ENCODE data around the gene IGHMBP2. TPM values are rescaled to one million over a fixed set of nuclear protein-coding genes. Genes with fewer than 3 reads are reported as not detected.
A peak's percentile ranks its signal among the peaks of the same experiment; 100 is the strongest.

IGHMBP2 gene
- total RNA-seq, 2 experiments from 2014 or later = 24.1 to 24.9 TPM

- Mint-ChIP-seq H3K9me3 (no peaks in the 10 kb centered on the region), H3K27ac (no peak overlapping the region), H3K36me3 (ENCODE audit: low read depth) (peaks cover 19% of the 10 kb centered on the region), H3K4me3 (no peak overlapping the region), H3K4me1 (peaks cover 13% of the 10 kb centered on the region), H3K27me3 (no peaks in the 10 kb centered on the region)
- POLR2A ChIA-PET = no interaction called here
- CTCF ChIA-PET = no interaction called here
- no peak for DNase-seq
Measured at GRCh38 chr11:68897441-68897840, 6.2 kb upstream of the IGHMBP2 start.

- CTCF ChIA-PET = no interaction called here
- H3K4me1 Mint-ChIP-seq = peaks cover 42% of the 10 kb centered on the region
- no peaks in the 10 kb centered on the region for H3K9me3 Mint-ChIP-seq
- POLR2A ChIA-PET = no interaction called here
- H3K36me3 Mint-ChIP-seq (ENCODE audit: low read depth) = peaks cover 16% of the 10 kb centered on the region
- H3K27me3 Mint-ChIP-seq = no peaks in the 10 kb centered on the region
- H3K27ac Mint-ChIP-seq = no peak overlapping the region
- no peak for DNase-seq
- no peak overlapping the region for H3K4me3 Mint-ChIP-seq
Measured at GRCh38 chr11:68900835-68901381, 2.8 kb upstream of the IGHMBP2 start.

GRCh38 chr11:68904248-68904847 lies 657 bp downstream of the IGHMBP2 start:
- DNase-seq = peak; percentile 33
- POLR2A ChIA-PET = interaction anchor here (0.6 to 1.8 kb wide), 14 partner anchors 9 to 448 kb away, joined by 3 to 5 read pairs (median 3); no protein-coding TSS in a partner anchor
- H3K4me3 Mint-ChIP-seq = peak overlapping the region; percentile 99
- H3K27me3 Mint-ChIP-seq = no peaks in the 10 kb centered on the region
- H3K36me3 Mint-ChIP-seq (ENCODE audit: low read depth) = peaks cover 14% of the 10 kb centered on the region
- CTCF ChIA-PET = no interaction called here
- peaks cover 45% of the 10 kb centered on the region for H3K4me1 Mint-ChIP-seq
- no peaks in the 10 kb centered on the region for H3K9me3 Mint-ChIP-seq
- peak overlapping the region; percentile 88 for H3K27ac Mint-ChIP-seq

GRCh38 chr11:68905421-68906360 lies 2.0 kb downstream of the IGHMBP2 start:
- POLR2A ChIA-PET = no interaction called here
- peaks cover 18% of the 10 kb centered on the region for H3K36me3 Mint-ChIP-seq (ENCODE audit: low read depth)
- CTCF ChIA-PET = no interaction called here
- H3K27me3 Mint-ChIP-seq = no peaks in the 10 kb centered on the region
- no peak for DNase-seq
- H3K9me3 Mint-ChIP-seq = no peaks in the 10 kb centered on the region
- H3K27ac Mint-ChIP-seq = no peak overlapping the region
- H3K4me3 Mint-ChIP-seq = peak overlapping the region; percentile 99
- H3K4me1 Mint-ChIP-seq = peaks cover 42% of the 10 kb centered on the region

- H3K4me1 Mint-ChIP-seq = peaks cover 23% of the 10 kb centered on the region
- ChIA-PET POLR2A (no interaction called here), CTCF (no interaction called here)
- H3K9me3 Mint-ChIP-seq = no peaks in the 10 kb centered on the region
- DNase-seq = no peak
- H3K36me3 Mint-ChIP-seq (ENCODE audit: low read depth) = peaks cover 28% of the 10 kb centered on the region
- no peaks in the 10 kb centered on the region for H3K27me3 Mint-ChIP-seq
- no peak overlapping the region for H3K4me3 Mint-ChIP-seq
- no peak overlapping the region for H3K27ac Mint-ChIP-seq
Measured at GRCh38 chr11:68908273-68908672, 4.6 kb downstream of the IGHMBP2 start.

GRCh38 chr11:68910965-68911364 lies 7.3 kb downstream of the IGHMBP2 start:
- DNase-seq = no peak
- ChIA-PET POLR2A (interaction anchor here (0.9 kb wide), 1 partner anchor 9 kb away, joined by 3 read pairs; no protein-coding TSS in a partner anchor), CTCF (no interaction called here)
- H3K27me3 Mint-ChIP-seq = no peaks in the 10 kb centered on the region
- H3K9me3 Mint-ChIP-seq = no peaks in the 10 kb centered on the region
- peaks cover 32% of the 10 kb centered on the region for H3K36me3 Mint-ChIP-seq (ENCODE audit: low read depth)
- no peak overlapping the region for H3K27ac Mint-ChIP-seq
- no peak overlapping the region for H3K4me3 Mint-ChIP-seq
- peaks cover 2% of the 10 kb centered on the region for H3K4me1 Mint-ChIP-seq

- no peak for DNase-seq
- no peak overlapping the region for H3K27ac Mint-ChIP-seq
- ChIA-PET POLR2A (no interaction called here), CTCF (no interaction called here)
- no peaks in the 10 kb centered on the region for H3K9me3 Mint-ChIP-seq
- no peaks in the 10 kb centered on the region for H3K27me3 Mint-ChIP-seq
- peaks cover 39% of the 10 kb centered on the region for H3K36me3 Mint-ChIP-seq (ENCODE audit: low read depth)
- no peak overlapping the region for H3K4me3 Mint-ChIP-seq
- peaks cover 5% of the 10 kb centered on the region for H3K4me1 Mint-ChIP-seq
Measured at GRCh38 chr11:68911731-68912130, 8.0 kb downstream of the IGHMBP2 start.

GRCh38 chr11:68912254-68912653 lies 8.6 kb downstream of the IGHMBP2 start:
- H3K27ac Mint-ChIP-seq = no peak overlapping the region
- H3K36me3 Mint-ChIP-seq (ENCODE audit: low read depth) = peaks cover 40% of the 10 kb centered on the region
- DNase-seq = no peak
- H3K4me1 Mint-ChIP-seq = peaks cover 5% of the 10 kb centered on the region
- CTCF ChIA-PET = no interaction called here
- no peaks in the 10 kb centered on the region for H3K27me3 Mint-ChIP-seq
- POLR2A ChIA-PET = no interaction called here
- no peaks in the 10 kb centered on the region for H3K9me3 Mint-ChIP-seq
- H3K4me3 Mint-ChIP-seq = no peak overlapping the region

GRCh38 chr11:68913188-68913587 lies 9.5 kb downstream of the IGHMBP2 start:
- Mint-ChIP-seq H3K4me1 (peaks cover 5% of the 10 kb centered on the region), H3K36me3 (ENCODE audit: low read depth) (peaks cover 44% of the 10 kb centered on the region), H3K9me3 (no peaks in the 10 kb centered on the region), H3K27me3 (no peaks in the 10 kb centered on the region), H3K4me3 (no peak overlapping the region), H3K27ac (no peak overlapping the region)
- DNase-seq = no peak
- ChIA-PET POLR2A (interaction anchor here (0.7 kb wide), 1 partner anchor 9 kb away, joined by 3 read pairs; the partner anchor contains the start of genes IGHMBP2 and MRPL21), CTCF (no interaction called here)

GRCh38 chr11:68914761-68915160 lies 11.1 kb downstream of the IGHMBP2 start:
- peaks cover 5% of the 10 kb centered on the region for H3K4me1 Mint-ChIP-seq
- POLR2A ChIA-PET = no interaction called here
- DNase-seq = no peak
- H3K36me3 Mint-ChIP-seq (ENCODE audit: low read depth) = peaks cover 51% of the 10 kb centered on the region
- no peak overlapping the region for H3K27ac Mint-ChIP-seq
- CTCF ChIA-PET = no interaction called here
- H3K9me3 Mint-ChIP-seq = no peaks in the 10 kb centered on the region
- H3K4me3 Mint-ChIP-seq = no peak overlapping the region
- no peaks in the 10 kb centered on the region for H3K27me3 Mint-ChIP-seq

- POLR2A ChIA-PET = no interaction called here
- H3K4me1 Mint-ChIP-seq = peaks cover 5% of the 10 kb centered on the region
- no peak for DNase-seq
- H3K9me3 Mint-ChIP-seq = no peaks in the 10 kb centered on the region
- peak overlapping the region; percentile 8 for H3K27ac Mint-ChIP-seq
- CTCF ChIA-PET = no interaction called here
- H3K27me3 Mint-ChIP-seq = no peaks in the 10 kb centered on the region
- no peak overlapping the region for H3K4me3 Mint-ChIP-seq
- H3K36me3 Mint-ChIP-seq (ENCODE audit: low read depth) = peaks cover 55% of the 10 kb centered on the region
Measured at GRCh38 chr11:68916439-68916838, 12.7 kb downstream of the IGHMBP2 start.

GRCh38 chr11:68923614-68924013 lies 19.9 kb downstream of the IGHMBP2 start:
- Mint-ChIP-seq H3K27ac (no peak overlapping the region), H3K4me3 (no peak overlapping the region), H3K27me3 (no peaks in the 10 kb centered on the region), H3K4me1 (no peaks in the 10 kb centered on the region), H3K9me3 (peaks cover 19% of the 10 kb centered on the region), H3K36me3 (ENCODE audit: low read depth) (peaks cover 90% of the 10 kb centered on the region)
- ChIA-PET POLR2A (no interaction called here), CTCF (no interaction called here)
- DNase-seq = no peak

- Mint-ChIP-seq H3K27ac (no peak overlapping the region), H3K4me3 (no peak overlapping the region), H3K27me3 (no peaks in the 10 kb centered on the region), H3K4me1 (no peaks in the 10 kb centered on the region), H3K36me3 (ENCODE audit: low read depth) (peaks cover 88% of the 10 kb centered on the region), H3K9me3 (peaks cover 19% of the 10 kb centered on the region)
- CTCF ChIA-PET = no interaction called here
- POLR2A ChIA-PET = no interaction called here
- DNase-seq = no peak
Measured at GRCh38 chr11:68924073-68924925, 20.6 kb downstream of the IGHMBP2 start.

Data from activated CD4-positive, alpha-beta memory T cell treated with anti-CD3 and anti-CD28 coated beads, Interleukin-2, amount 10 ng/mL, durations not matched to agents 7 days and 5 days (primary cell).